ENCODE results near the gene ASCL3. TPM values are rescaled to one million over a fixed set of nuclear protein-coding genes. Genes with fewer than 3 reads are reported as not detected.

The ASCL3 gene
- total and polyA plus RNA-seq, 10 of the 15 experiments (the other 5 are each of a cell fraction or from before 2014, with no cell fraction given), result not detected

GRCh38 chr11:8947230-8947943 is 4.6 kb upstream of the ASCL3 start:
- H3K27ac ChIP-seq (ENCODE audit: control insufficient read depth, insufficient read depth), result no peak overlapping the region
- ChIA-PET CTCF (interaction anchor here (1.8 to 6.9 kb wide), 2 partner anchors 12 to 190 kb away, joined by 9 to 57 read pairs; no protein-coding TSS in a partner anchor), RAD21 (ENCODE audit: unreplicated experiment) (interaction anchor here (1.0 kb wide), 1 partner anchor 32 kb away, joined by 4 read pairs; no protein-coding TSS in a partner anchor), POLR2A (no interaction called here), SMC1A (ENCODE audit: uncharacterized antibody, unreplicated experiment) (no interaction called here)
- no peak for TF ChIP-seq NR2C1 (IDR thresholded peaks at IDR 0.05)
- no peak for TF ChIP-seq BMI1 (IDR thresholded peaks at IDR 0.05; ENCODE audit: borderline replicate concordance)
- no peak for TF ChIP-seq CHD4 (IDR thresholded peaks at IDR 0.05)
- TF ChIP-seq DPF2 (IDR thresholded peaks at IDR 0.05), result no peak
- WGBS (ENCODE audit: insufficient coverage, insufficient replicate concordance, low lambda C conversion rate, missing lambda C conversion rate), result 91% methylated on average over 4 of the region's 4 CpGs
- ATAC-seq (no peak), FAIRE-seq (no peak), DNase-seq (ENCODE audit: low read depth, low spot score) (no peak)
- intact Hi-C loops (cut with micrococcal nuclease; ENCODE audit: unreplicated experiment) (no loop called here), in situ Hi-C loops (cut with MboI) (no loop called here)
- H3K9ac ChIP-seq (ENCODE audit: control insufficient read depth, insufficient read depth, low read length), result no peak overlapping the region
- no peak overlapping the region for H2AFZ ChIP-seq (ENCODE audit: control insufficient read depth, low read depth, low read length)
- no peaks in the 10 kb centered on the region for H3K27me3 ChIP-seq (replicated peaks in 1 of 2; ENCODE audit: control insufficient read depth in 2 of 2, insufficient read depth in 2 of 2, low read length in 1 of 2)
- peaks cover 2 to 9% of the 10 kb centered on the region in 2 experiments for H3K36me3 ChIP-seq (ENCODE audit: control insufficient read depth in 2 of 2, insufficient read depth in 2 of 2, low read length in 1 of 2)
- H3K79me2 ChIP-seq (ENCODE audit: control insufficient read depth, insufficient read depth, low read length), result no peaks in the 10 kb centered on the region
- no peaks in the 10 kb centered on the region for H4K20me1 ChIP-seq (ENCODE audit: control insufficient read depth, insufficient read depth)
- H3K4me1 ChIP-seq (ENCODE audit: control insufficient read depth, insufficient read depth, low read length), result no peaks in the 10 kb centered on the region
- BruUV-seq (replicated peaks), result TSS peak; percentile 62
- no peaks in the 10 kb centered on the region for H3K9me3 ChIP-seq (replicated peaks; ENCODE audit: control insufficient read depth, insufficient read depth, low read length)
- H3K4me2 ChIP-seq (ENCODE audit: control insufficient read depth, insufficient read depth), result no peak overlapping the region
- no peak overlapping the region for H3K4me3 ChIP-seq

DNA sequence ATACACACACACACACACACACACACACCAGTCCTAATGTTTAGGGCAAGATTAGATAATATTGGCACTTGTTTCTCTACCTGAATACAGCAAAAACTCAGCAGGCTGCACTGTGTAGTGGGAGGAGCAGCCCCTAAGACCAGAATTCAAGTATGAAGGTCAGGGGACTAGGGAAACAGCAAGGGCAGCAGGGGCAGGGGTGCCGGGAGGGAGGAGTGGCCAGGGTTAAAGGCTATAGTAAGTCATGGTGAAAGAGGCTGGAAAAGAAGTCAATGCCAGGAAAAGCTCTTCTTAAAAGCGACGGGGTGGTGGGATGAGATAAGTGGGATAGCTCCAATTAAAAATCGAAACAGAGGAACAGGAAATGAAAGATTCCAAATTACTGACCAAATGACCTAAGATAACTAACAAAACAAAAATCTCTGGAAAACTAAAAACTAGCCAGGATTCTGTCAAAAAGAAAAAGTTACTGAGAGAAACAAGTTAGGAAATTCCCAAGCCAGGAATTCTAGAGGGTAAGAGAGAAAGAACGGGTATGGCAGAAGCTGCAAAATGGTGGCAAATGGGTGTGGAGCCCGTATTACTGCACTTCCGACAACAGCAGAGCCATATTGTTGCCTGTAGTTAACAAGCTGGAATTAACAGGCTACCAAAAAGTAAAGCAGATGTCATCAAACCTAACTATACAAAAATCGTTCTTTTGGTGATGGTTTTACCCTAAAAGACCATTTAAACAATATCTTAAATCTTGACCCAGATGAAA is 1.3 kb downstream of the ASCL3 start:
- intact Hi-C loops (cut with micrococcal nuclease; ENCODE audit: unreplicated experiment) (no loop called here), in situ Hi-C loops (cut with MboI) (no loop called here)
- no peak for ATAC-seq
- 64% methylated on average over 8 of the region's 8 CpGs for WGBS (ENCODE audit: insufficient coverage, insufficient replicate concordance, low lambda C conversion rate, missing lambda C conversion rate)
- no peak for DNase-seq (ENCODE audit: low read depth, low spot score)
- H3K4me3 ChIP-seq, result no peak overlapping the region
- H2AFZ ChIP-seq (ENCODE audit: control insufficient read depth, low read depth, low read length), result no peak overlapping the region
- H3K27me3 ChIP-seq (replicated peaks in 1 of 2; ENCODE audit: control insufficient read depth in 2 of 2, insufficient read depth in 2 of 2, low read length in 1 of 2), result no peaks in the 10 kb centered on the region
- H3K36me3 ChIP-seq (ENCODE audit: control insufficient read depth in 2 of 2, insufficient read depth in 2 of 2, low read length in 1 of 2), result no peaks in the 10 kb centered on the region
- no peaks in the 10 kb centered on the region for H4K20me1 ChIP-seq (ENCODE audit: control insufficient read depth, insufficient read depth)
- ChIA-PET POLR2A (no interaction called here), RAD21 (ENCODE audit: unreplicated experiment) (no interaction called here), CTCF (interaction anchor here (0.6 to 3.6 kb wide), 6 partner anchors 12 to 126 kb away, joined by 3 to 12 read pairs (median 4); no protein-coding TSS in a partner anchor), SMC1A (ENCODE audit: uncharacterized antibody, unreplicated experiment) (interaction anchor here (1.0 to 2.0 kb wide), 4 partner anchors 22 to 215 kb away, joined by 3 to 6 read pairs (median 4); no protein-coding TSS in a partner anchor)
- no peaks in the 10 kb centered on the region for H3K79me2 ChIP-seq (ENCODE audit: control insufficient read depth, insufficient read depth, low read length)
- H3K9me3 ChIP-seq (replicated peaks; ENCODE audit: control insufficient read depth, insufficient read depth, low read length), result no peaks in the 10 kb centered on the region
- H3K4me1 ChIP-seq (ENCODE audit: control insufficient read depth, insufficient read depth, low read length), result no peaks in the 10 kb centered on the region
- BruUV-seq (replicated peaks), result no TSS peak
- no peak for FAIRE-seq
- no peak overlapping the region for H3K9ac ChIP-seq (ENCODE audit: control insufficient read depth, insufficient read depth, low read length)
- no peak overlapping the region for H3K27ac ChIP-seq (ENCODE audit: control insufficient read depth, insufficient read depth)
- no peak overlapping the region for H3K4me2 ChIP-seq (ENCODE audit: control insufficient read depth, insufficient read depth)
- TF ChIP-seq DPF2 (IDR thresholded peaks at IDR 0.05) (no peak), RB1 (IDR thresholded peaks at IDR 0.05; ENCODE audit: borderline replicate concordance) (no peak), RELA (IDR thresholded peaks at IDR 0.05; ENCODE audit: borderline replicate concordance, partially characterized antibody) (no peak), MTA2 (IDR thresholded peaks at IDR 0.05; ENCODE audit: low read depth) (no peak), ATF7 (IDR thresholded peaks at IDR 0.05; ENCODE audit: low read depth) (no peak)
- TF ChIP-seq, protein P1, sequence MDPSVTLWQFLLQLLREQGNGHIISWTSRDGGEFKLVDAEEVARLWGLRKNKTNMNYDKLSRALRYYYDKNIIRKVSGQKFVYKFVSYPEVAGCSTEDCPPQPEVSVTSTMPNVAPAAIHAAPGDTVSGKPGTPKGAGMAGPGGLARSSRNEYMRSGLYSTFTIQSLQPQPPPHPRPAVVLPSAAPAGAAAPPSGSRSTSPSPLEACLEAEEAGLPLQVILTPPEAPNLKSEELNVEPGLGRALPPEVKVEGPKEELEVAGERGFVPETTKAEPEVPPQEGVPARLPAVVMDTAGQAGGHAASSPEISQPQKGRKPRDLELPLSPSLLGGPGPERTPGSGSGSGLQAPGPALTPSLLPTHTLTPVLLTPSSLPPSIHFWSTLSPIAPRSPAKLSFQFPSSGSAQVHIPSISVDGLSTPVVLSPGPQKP (IDR thresholded peaks at IDR 0.05; ENCODE audit: low read depth, low read length), result no peak
- TF ChIP-seq, protein P2, sequence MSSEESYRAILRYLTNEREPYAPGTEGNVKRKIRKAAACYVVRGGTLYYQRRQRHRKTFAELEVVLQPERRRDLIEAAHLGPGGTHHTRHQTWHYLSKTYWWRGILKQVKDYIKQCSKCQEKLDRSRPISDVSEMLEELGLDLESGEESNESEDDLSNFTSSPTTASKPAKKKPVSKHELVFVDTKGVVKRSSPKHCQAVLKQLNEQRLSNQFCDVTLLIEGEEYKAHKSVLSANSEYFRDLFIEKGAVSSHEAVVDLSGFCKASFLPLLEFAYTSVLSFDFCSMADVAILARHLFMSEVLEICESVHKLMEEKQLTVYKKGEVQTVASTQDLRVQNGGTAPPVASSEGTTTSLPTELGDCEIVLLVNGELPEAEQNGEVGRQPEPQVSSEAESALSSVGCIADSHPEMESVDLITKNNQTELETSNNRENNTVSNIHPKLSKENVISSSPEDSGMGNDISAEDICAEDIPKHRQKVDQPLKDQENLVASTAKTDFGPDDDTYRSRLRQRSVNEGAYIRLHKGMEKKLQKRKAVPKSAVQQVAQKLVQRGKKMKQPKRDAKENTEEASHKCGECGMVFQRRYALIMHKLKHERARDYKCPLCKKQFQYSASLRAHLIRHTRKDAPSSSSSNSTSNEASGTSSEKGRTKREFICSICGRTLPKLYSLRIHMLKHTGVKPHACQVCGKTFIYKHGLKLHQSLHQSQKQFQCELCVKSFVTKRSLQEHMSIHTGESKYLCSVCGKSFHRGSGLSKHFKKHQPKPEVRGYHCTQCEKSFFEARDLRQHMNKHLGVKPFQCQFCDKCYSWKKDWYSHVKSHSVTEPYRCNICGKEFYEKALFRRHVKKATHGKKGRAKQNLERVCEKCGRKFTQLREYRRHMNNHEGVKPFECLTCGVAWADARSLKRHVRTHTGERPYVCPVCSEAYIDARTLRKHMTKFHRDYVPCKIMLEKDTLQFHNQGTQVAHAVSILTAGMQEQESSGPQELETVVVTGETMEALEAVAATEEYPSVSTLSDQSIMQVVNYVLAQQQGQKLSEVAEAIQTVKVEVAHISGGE (CRISPR knock-in tag; IDR thresholded peaks at IDR 0.05), result no peak
